ENCODE measurements around the gene MRPS2. TPM values are rescaled to one million over a fixed set of nuclear protein-coding genes. Genes with fewer than 3 reads are reported as not detected.

The MRPS2 gene
- total and polyA plus RNA-seq, 2 experiments from 2014 or later = 22.4 to 59.1 TPM

- no peak for DNase-seq (ENCODE audit: low spot score)
- TF ChIP-seq EZH2 (IDR thresholded peaks at IDR 0.05; ENCODE audit: borderline replicate concordance) (no peak), CTCF (IDR thresholded peaks at IDR 0.05; ENCODE audit: poor library complexity) (no peak), EZH2phosphoT487 (IDR thresholded peaks at IDR 0.05; ENCODE audit: low read depth, severe bottlenecking, unreplicated experiment) (no peak)
- H3K4me2 ChIP-seq = no peak overlapping the region
- H2AFZ ChIP-seq = no peak overlapping the region
- H3K4me1 ChIP-seq (ENCODE audit: insufficient read depth) = peaks cover 11% of the 10 kb centered on the region
- no peaks in the 10 kb centered on the region for H3K9me2 ChIP-seq (replicated peaks; ENCODE audit: insufficient read depth)
- H3K4me3 ChIP-seq = no peak overlapping the region
- no peaks in the 10 kb centered on the region for H3K27me3 ChIP-seq
- H3K79me2 ChIP-seq = peaks cover 4% of the 10 kb centered on the region
- no peak overlapping the region for H3K27ac ChIP-seq
- 51% methylated on average over 23 of the region's 23 CpGs for WGBS (ENCODE audit: low lambda C conversion rate, missing lambda C conversion rate)
- no peaks in the 10 kb centered on the region for H4K20me1 ChIP-seq (ENCODE audit: insufficient read depth, poor library complexity, severe bottlenecking)
- H3K36me3 ChIP-seq (replicated peaks; ENCODE audit: insufficient read depth, low read depth) = no peaks in the 10 kb centered on the region
- no peaks in the 10 kb centered on the region for H3K9me3 ChIP-seq (ENCODE audit: low read depth)
Measured at GRCh38 chr9:135471791-135472640, 28.5 kb upstream of the MRPS2 start.

DNA sequence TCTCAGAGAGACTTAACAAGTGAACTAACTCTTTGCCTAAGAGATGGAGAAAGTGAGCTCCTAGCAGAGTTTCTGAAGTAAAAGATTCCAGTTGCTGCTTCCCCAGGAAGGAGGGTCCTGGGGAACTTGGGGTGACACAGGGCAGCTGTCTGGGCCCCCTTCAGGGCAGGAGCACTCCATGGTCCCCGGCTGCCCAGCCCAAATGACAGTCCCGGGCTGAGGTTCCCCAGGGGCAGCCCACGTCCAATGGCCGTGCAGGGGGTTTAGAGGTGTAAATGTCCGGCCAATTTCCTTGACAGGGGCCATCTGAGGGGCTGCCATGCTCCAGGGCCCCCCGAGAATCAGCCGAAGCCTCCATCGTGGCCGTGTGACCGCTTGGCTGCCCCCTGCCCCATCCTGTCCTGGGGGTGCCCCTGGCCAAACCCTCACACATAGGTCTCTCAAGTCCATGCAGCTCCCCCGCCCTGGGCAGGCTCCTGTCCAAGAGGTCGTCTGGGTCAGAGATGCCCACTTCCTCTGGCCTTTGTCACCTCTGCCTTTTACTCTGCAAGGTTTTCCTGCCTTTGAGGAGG is 26.4 kb upstream of the MRPS2 start:
- no peaks in the 10 kb centered on the region for H3K9me2 ChIP-seq (replicated peaks; ENCODE audit: insufficient read depth)

GRCh38 chr9:135474915-135475314 is 25.6 kb upstream of the MRPS2 start:
- Histone ChIP-seq H3K9me2 (replicated peaks; ENCODE audit: insufficient read depth) (no peaks in the 10 kb centered on the region), H2AFZ (no peak overlapping the region), H3K79me2 (peaks cover 11% of the 10 kb centered on the region), H4K20me1 (ENCODE audit: insufficient read depth, poor library complexity, severe bottlenecking) (peaks cover 3% of the 10 kb centered on the region), H3K27ac (no peak overlapping the region), H3K4me1 (ENCODE audit: insufficient read depth) (peaks cover 2% of the 10 kb centered on the region), H3K4me2 (no peak overlapping the region), H3K9me3 (ENCODE audit: low read depth) (no peaks in the 10 kb centered on the region), H3K27me3 (no peaks in the 10 kb centered on the region), H3K36me3 (replicated peaks; ENCODE audit: insufficient read depth, low read depth) (no peaks in the 10 kb centered on the region), H3K4me3 (no peak overlapping the region)
- 31% methylated on average over 12 of the region's 12 CpGs for whole genome bisulfite sequencing (ENCODE audit: low lambda C conversion rate, missing lambda C conversion rate)
- TF ChIP-seq CTCF (IDR thresholded peaks at IDR 0.05; ENCODE audit: poor library complexity) = peak; percentile 46
- no peak for TF ChIP-seq EZH2 (IDR thresholded peaks at IDR 0.05; ENCODE audit: borderline replicate concordance)
- peak; percentile 57 for DNase-seq (ENCODE audit: low spot score)

More for the DNA sequence above, 26.4 kb upstream of the MRPS2 start:
- DNase-seq (ENCODE audit: low spot score) = no peak
- no peak overlapping the region for H3K4me3 ChIP-seq
- peaks cover 11% of the 10 kb centered on the region for H3K79me2 ChIP-seq
- no peaks in the 10 kb centered on the region for H3K36me3 ChIP-seq (replicated peaks; ENCODE audit: insufficient read depth, low read depth)
- H3K9me3 ChIP-seq (ENCODE audit: low read depth) = no peaks in the 10 kb centered on the region
- no peak overlapping the region for H3K27ac ChIP-seq
- H3K4me1 ChIP-seq (ENCODE audit: insufficient read depth) = peaks cover 3% of the 10 kb centered on the region
- no peaks in the 10 kb centered on the region for H3K27me3 ChIP-seq
- no peak overlapping the region for H2AFZ ChIP-seq
- 88% methylated on average over 11 of the region's 12 CpGs for WGBS (ENCODE audit: low lambda C conversion rate, missing lambda C conversion rate)
- no peak for TF ChIP-seq CTCF (IDR thresholded peaks at IDR 0.05; ENCODE audit: poor library complexity)
- no peak for TF ChIP-seq EZH2phosphoT487 (IDR thresholded peaks at IDR 0.05; ENCODE audit: low read depth, severe bottlenecking, unreplicated experiment)
- no peak for TF ChIP-seq EZH2 (IDR thresholded peaks at IDR 0.05; ENCODE audit: borderline replicate concordance)
- H3K4me2 ChIP-seq = no peak overlapping the region
- H4K20me1 ChIP-seq (ENCODE audit: insufficient read depth, poor library complexity, severe bottlenecking) = peaks cover 3% of the 10 kb centered on the region
